Neural crest cell (in vitro differentiated cells): ENCODE data around the gene NDUFV2. TPM values are rescaled to one million over a fixed set of nuclear protein-coding genes. Genes with fewer than 3 reads are reported as not detected.

Experiments used
- DNase-seq: peaks from one replicate; pipeline ENCODE4 v3.0.0; 2021; ENCODE audit warnings: low read depth, mixed read lengths, low spot score
- H3K27ac Mint-ChIP-seq: one replicate; pipeline ENCODE4 v1.8.0; 2021; ENCODE audit warnings: mild to moderate bottlenecking, mixed read lengths; ENCODE audit not compliant: unreplicated experiment
- H3K27me3 Mint-ChIP-seq: 2 replicates; pipeline ENCODE4 v1.8.0; 2021; ENCODE audit warnings: low read depth, mild to moderate bottlenecking, mixed read lengths
- H3K36me3 Mint-ChIP-seq: 2 replicates; pipeline ENCODE4 v1.8.0; 2021; ENCODE audit warnings: low read depth, mild to moderate bottlenecking, mixed read lengths
- H3K4me1 Mint-ChIP-seq: 2 replicates; pipeline ENCODE4 v1.8.0; 2021; ENCODE audit warnings: mixed read lengths
- H3K4me3 Mint-ChIP-seq: one replicate; pipeline ENCODE4 v1.8.0; 2021; ENCODE audit warnings: mild to moderate bottlenecking, mixed read lengths
- H3K9me3 Mint-ChIP-seq: 2 replicates; pipeline ENCODE4 v1.8.0; 2021; ENCODE audit warnings: mixed read lengths
- CTCF ChIP-seq: fragments of 200-600 bp; sonication (generic); conservative IDR thresholded peaks from 2 replicates; pipeline ENCODE4 v1.5.0; 2021; ENCODE audit warnings: antibody characterized with exemption, mild to moderate bottlenecking
- total RNA-seq: library from RNA; stranded (reverse); gene quantifications from 2 replicates; pipeline ENCODE4 v1.2.1, GENCODE V29; 2021

Gene NDUFV2
- total RNA-seq, 1 donor from 2014 or later: 144 TPM

GRCh38 chr18:9108911-9109310 lies 6.4 kb downstream of the NDUFV2 start:
- Mint-ChIP-seq H3K36me3 (peaks cover 5% of the 10 kb centered on the region), H3K27me3 (no peaks in the 10 kb centered on the region), H3K4me3 (peak overlapping the region; percentile 1), H3K27ac (no peak overlapping the region), H3K9me3 (no peaks in the 10 kb centered on the region), H3K4me1 (peaks cover 69% of the 10 kb centered on the region)
- TF ChIP-seq CTCF: no peak
- DNase-seq: no peak

GRCh38 chr18:9109523-9109922 lies 7.0 kb downstream of the NDUFV2 start:
- DNase-seq: no peak
- H3K9me3 Mint-ChIP-seq: no peaks in the 10 kb centered on the region
- peaks cover 5% of the 10 kb centered on the region for H3K36me3 Mint-ChIP-seq
- H3K4me1 Mint-ChIP-seq: peaks cover 63% of the 10 kb centered on the region
- no peaks in the 10 kb centered on the region for H3K27me3 Mint-ChIP-seq
- no peak overlapping the region for H3K27ac Mint-ChIP-seq
- no peak for TF ChIP-seq CTCF
- H3K4me3 Mint-ChIP-seq: peak overlapping the region; percentile 1

- Mint-ChIP-seq H3K27me3 (no peaks in the 10 kb centered on the region), H3K4me1 (peaks cover 35% of the 10 kb centered on the region), H3K36me3 (peaks cover 5% of the 10 kb centered on the region), H3K9me3 (no peaks in the 10 kb centered on the region), H3K4me3 (no peak overlapping the region), H3K27ac (no peak overlapping the region)
- DNase-seq: no peak
- TF ChIP-seq CTCF: no peak
Measured at GRCh38 chr18:9113468-9114149, 11.1 kb downstream of the NDUFV2 start.

GRCh38 chr18:9115984-9116383 lies 13.5 kb downstream of the NDUFV2 start:
- no peak for TF ChIP-seq CTCF
- no peak for DNase-seq
- Mint-ChIP-seq H3K4me3 (no peak overlapping the region), H3K9me3 (no peaks in the 10 kb centered on the region), H3K36me3 (peaks cover 5% of the 10 kb centered on the region), H3K27me3 (no peaks in the 10 kb centered on the region), H3K27ac (no peak overlapping the region), H3K4me1 (peaks cover 21% of the 10 kb centered on the region)

- Mint-ChIP-seq H3K9me3 (no peaks in the 10 kb centered on the region), H3K27me3 (no peaks in the 10 kb centered on the region), H3K27ac (no peak overlapping the region), H3K4me3 (no peak overlapping the region), H3K36me3 (peaks cover 3% of the 10 kb centered on the region), H3K4me1 (peaks cover 17% of the 10 kb centered on the region)
- no peak for TF ChIP-seq CTCF
- DNase-seq: no peak
Measured at GRCh38 chr18:9117980-9118841, 15.7 kb downstream of the NDUFV2 start.
